HG02763 (cell line): ENCODE results near the gene TRIM16.
"Not testable (repeated sequence)": the region's sequence is repeated elsewhere in the genome, so short reads cannot be mapped to it uniquely, and the experiment has no call there.

Experiments
- ATAC-seq: cut with Tn5 transposase; IDR thresholded peaks from one replicate; pipeline ENCODE4 v1.9.1; 2021; ENCODE audit warnings: mild to moderate bottlenecking, moderate library complexity; ENCODE audit not compliant: unreplicated experiment

TRIM16 gene

GRCh38 chr17:15683824-15684478 is at the start of gene TRIM16:
Gene TRIM16, minus strand, starts transcription at chr17:15684311. Its CDS starts 32,702 bp downstream, at chr17:15651609.
- ATAC-seq: peak; percentile 86

- ATAC-seq: not testable (repeated sequence)
These were observed 49.2 kb upstream of the TRIM16 start for GRCh38 chr17:15733174-15733789.

DNA sequence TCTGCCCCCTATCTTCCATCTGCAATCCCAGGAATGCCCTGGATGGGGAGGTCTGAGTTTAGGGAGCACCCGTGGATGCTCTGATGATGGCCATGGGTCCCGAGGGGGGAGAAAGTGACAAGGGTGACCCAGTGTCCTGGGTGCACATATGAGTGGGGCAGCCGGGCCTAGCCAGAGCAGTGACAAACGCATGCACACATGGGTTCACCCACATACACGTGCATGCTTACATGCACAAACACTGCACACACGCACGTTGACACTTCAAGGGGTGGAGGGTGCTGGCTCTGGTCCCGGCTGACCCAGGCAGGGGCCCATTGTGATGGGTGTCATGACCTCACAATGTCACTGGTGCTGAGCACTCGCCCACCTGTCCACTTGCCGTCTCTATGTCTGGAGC is 47.8 kb upstream of the TRIM16 start, which contains the start of gene TBC1D26:
Gene TBC1D26, plus strand, starts transcription at position 384 of the 400 bp plus-strand sequence. CDS start 3,066 bp downstream, outside the sequence.
- not testable (repeated sequence) for ATAC-seq

GRCh38 chr17:15730535-15730934 is 46.4 kb upstream of the TRIM16 start:
- ATAC-seq: not testable (repeated sequence)

- not testable (repeated sequence) for ATAC-seq
These were observed 32.8 kb upstream of the TRIM16 start for GRCh38 chr17:15716601-15717563.

- not testable (repeated sequence) for ATAC-seq
These were observed 24.8 kb upstream of the TRIM16 start for GRCh38 chr17:15708879-15709278.

GRCh38 chr17:15704813-15705212 is 20.7 kb upstream of the TRIM16 start:
- ATAC-seq: not testable (repeated sequence)

DNA sequence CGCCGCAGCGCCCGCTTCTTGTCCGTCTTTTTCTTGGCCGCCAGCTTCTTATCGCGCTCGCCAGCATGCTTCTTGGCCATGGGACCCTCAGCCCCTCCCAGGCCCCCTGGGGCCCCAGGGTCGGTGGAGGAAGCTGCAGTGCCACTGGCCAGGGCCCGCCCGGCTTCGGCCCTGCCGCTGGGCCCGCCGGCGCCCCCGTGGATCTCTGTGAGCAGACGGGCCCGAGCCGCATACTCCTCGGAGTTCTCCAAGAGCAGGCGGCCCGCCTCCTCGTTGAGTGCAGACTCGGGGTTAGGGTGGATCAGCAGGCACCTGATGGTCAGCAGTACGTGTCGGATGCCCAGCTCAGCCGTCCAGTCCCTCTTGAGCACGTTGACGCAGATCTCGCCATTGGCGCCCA is 20.1 kb upstream of the TRIM16 start:
- ATAC-seq: not testable (repeated sequence)

DNA sequence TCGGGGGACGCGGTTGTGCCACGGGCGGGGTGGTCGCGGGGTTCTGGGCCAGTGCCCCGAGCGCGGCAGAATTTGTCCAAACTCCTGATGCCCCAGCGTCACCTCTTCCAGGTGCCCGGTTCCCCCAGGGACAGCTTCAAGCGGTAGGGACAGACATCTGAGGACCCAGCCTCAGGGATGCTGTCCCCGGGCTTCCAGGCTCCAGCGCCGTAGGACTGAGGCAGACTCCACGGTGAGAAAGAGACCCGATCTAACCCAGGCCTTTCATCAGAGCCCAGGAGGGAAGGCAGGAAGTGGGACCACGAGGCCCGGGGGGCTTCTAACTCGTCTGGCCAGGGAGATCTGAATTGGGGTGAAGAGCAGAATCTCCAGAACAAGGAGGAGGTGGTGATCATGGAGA is 15.8 kb upstream of the TRIM16 start:
- peak; percentile 1 for ATAC-seq

GRCh38 chr17:15699413-15699924 is 15.4 kb upstream of the TRIM16 start, which contains the start of gene ZNF286A:
Gene ZNF286A, plus strand, starts transcription at chr17:15699752. Its CDS starts 578 bp downstream, at chr17:15700330.
- peak; percentile 96 for ATAC-seq

- not testable (repeated sequence) for ATAC-seq
These were observed 14.9 kb upstream of the TRIM16 start for GRCh38 chr17:15698967-15699366.

GRCh38 chr17:15687494-15687893 is 3.4 kb upstream of the TRIM16 start:
- not testable (repeated sequence) for ATAC-seq

GRCh38 chr17:15683135-15683534 is 976 bp downstream of the TRIM16 start:
- not testable (repeated sequence) for ATAC-seq

GRCh38 chr17:15675991-15676390 is 8.1 kb downstream of the TRIM16 start:
- ATAC-seq: not testable (repeated sequence)

DNA sequence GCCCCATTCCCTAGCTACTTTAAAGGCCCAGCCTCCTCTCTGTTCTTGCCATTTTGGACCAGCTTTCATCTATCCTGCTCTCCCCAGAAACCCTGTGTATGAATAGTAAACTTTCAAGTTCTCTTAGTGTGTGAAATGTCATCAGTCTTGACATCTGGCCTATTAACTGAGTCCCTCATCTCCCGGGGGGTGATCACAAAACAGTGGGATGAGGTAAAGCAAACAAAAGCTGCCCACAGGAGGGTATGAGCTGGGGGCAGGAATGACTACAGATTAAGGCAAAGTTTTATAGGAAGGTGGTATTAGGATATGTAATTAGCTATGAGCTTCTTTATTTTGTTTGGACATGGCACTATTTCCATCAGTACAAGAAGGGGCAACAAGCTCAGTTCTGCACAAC is 9.5 kb downstream of the TRIM16 start:
- ATAC-seq: not testable (repeated sequence)

GRCh38 chr17:15669526-15669925 is 14.6 kb downstream of the TRIM16 start:
- ATAC-seq: not testable (repeated sequence)

GRCh38 chr17:15663691-15664090 is 20.4 kb downstream of the TRIM16 start:
- no peak for ATAC-seq

GRCh38 chr17:15663176-15663575 is 20.9 kb downstream of the TRIM16 start:
- no peak for ATAC-seq

GRCh38 chr17:15662681-15663080 is 21.4 kb downstream of the TRIM16 start:
- no peak for ATAC-seq

GRCh38 chr17:15660077-15660476 is 24.0 kb downstream of the TRIM16 start:
- no peak for ATAC-seq

GRCh38 chr17:15659663-15660062 is 24.4 kb downstream of the TRIM16 start:
- no peak for ATAC-seq
